Aorta (tissue), 5 donors: Measurements from ENCODE around the gene FAM174A. TPM values are rescaled to one million over a fixed set of nuclear protein-coding genes. Genes with fewer than 3 reads are reported as not detected.

Experiments
- ATAC-seq: fragments of 200-7000 bp; cut with Tn5 transposase; one replicate; pipeline ENCODE4 v1.9.1; 2022; ENCODE audit warnings: moderate library complexity; ENCODE audit not compliant: low FRiP score
- DNase-seq, 2 donors: peaks; one replicate each; pipeline ENCODE4 v3.0.0-alpha.2; 2020
- H3K27ac ChIP-seq, 2 donors: one replicate each; pipeline ENCODE4 v1.5.1; 2013; ENCODE audit warnings: low read length in 2 of 2, mild to moderate bottlenecking in 2 of 2, moderate library complexity in 2 of 2, control low read depth in 1 of 2, inconsistent platforms in 1 of 2, low read depth in 1 of 2
- H3K27me3 ChIP-seq, 2 donors: one replicate each; pipeline ENCODE4 v1.6.1; 2013; ENCODE audit warnings: control low read depth in 1 of 2, low read length in 1 of 2, mild to moderate bottlenecking in 1 of 2, moderate library complexity in 1 of 2; ENCODE audit not compliant: insufficient read depth in 2 of 2, control insufficient read depth in 1 of 2
- H3K36me3 ChIP-seq, 2 donors: one replicate each; pipeline ENCODE4 v1.6.1; 2013; ENCODE audit warnings: control low read depth in 1 of 2, low read length in 1 of 2, mild to moderate bottlenecking in 1 of 2; ENCODE audit not compliant: insufficient read depth in 2 of 2, control insufficient read depth in 1 of 2
- H3K4me1 ChIP-seq, 2 donors: one replicate each; pipeline ENCODE4 v1.6.1; 2013; ENCODE audit warnings: low read length in 2 of 2, control low read depth in 1 of 2, mild to moderate bottlenecking in 1 of 2, moderate library complexity in 1 of 2; ENCODE audit not compliant: insufficient read depth in 2 of 2, control insufficient read depth in 1 of 2
- H3K4me3 ChIP-seq, 2 donors: one replicate each; pipeline ENCODE4 v1.5.1; 2013; ENCODE audit warnings: low read length in 2 of 2, control low read depth in 1 of 2, mild to moderate bottlenecking in 1 of 2
- H3K9me3 ChIP-seq: one replicate; pipeline ENCODE4 v1.6.1; 2013; ENCODE audit warnings: mild to moderate bottlenecking, low read length; ENCODE audit not compliant: control insufficient read depth
- WGBS, 2 donors: extraction: QIAGEN DNeasy Blood & Tissue Kit; methylation state at CpG; one replicate each; pipeline ENCODE4 v1.1.7; 2013; 5-methylcytosine and 5-hydroxymethylcytosine counted together
- intact Hi-C, 2 donors: fragments of 100-400 bp; cut with DNase I; formaldehyde crosslinking; loops; one replicate each; pipeline versions ENCODE4 v1.14.2 to v1.15.0; 2022
- polyA plus RNA-seq, 2 donors: library from polyadenylated mRNA; stranded (reverse); fragments of 200-250 nt; gene quantifications; one replicate each; pipeline ENCODE4 v1.2.3, GENCODE V29; 2013
- total RNA-seq, 2 donors: library from RNA; stranded (reverse); fragmentation: NEBNext Ultra II Directional; extraction: Animal tissue kit (Norgen Biotek cat#: 25700); gene quantifications; one replicate each; pipeline ENCODE4 v1.2.1, GENCODE V29; 2021
- donor health status: healthy with polysubstance abuse.
- donor health status: Bipolar disorder and iron deficiency.
- donor health status: DM: no; HTN: no; CAD: no.
- donor health status: DM: no; HTN: no; CAD: no.
- donor health status: DM: yes; HTN: yes; CAD: no.

FAM174A gene
- total and polyA plus RNA-seq, 4 donors: 11.4 to 23.8 (median 18.8) TPM

DNA sequence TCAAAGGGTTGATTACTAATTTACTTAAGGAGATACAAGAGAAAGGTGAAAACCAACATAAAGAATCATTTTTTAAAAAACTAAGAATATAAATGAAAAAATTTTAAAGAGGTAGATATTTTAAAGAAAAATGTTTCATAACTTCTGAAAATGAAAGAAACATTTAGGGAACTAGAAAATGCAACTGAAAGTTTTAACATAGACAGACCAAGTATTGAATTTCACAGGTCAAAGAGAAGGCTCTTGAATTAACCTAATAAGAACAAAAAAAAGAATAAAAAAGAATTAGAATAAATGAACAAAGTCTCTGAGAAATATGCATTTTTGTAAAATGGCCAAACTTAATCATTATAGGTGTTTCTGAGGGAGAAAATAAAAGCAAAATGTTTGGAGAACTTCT is 16.1 kb upstream of the FAM174A start:
- Histone ChIP-seq H3K4me1 (no peaks in the 10 kb centered on the region), H3K36me3 (no peaks in the 10 kb centered on the region), H3K27me3 (no peaks in the 10 kb centered on the region), H3K27ac (no peak overlapping the region), H3K4me3 (no peak overlapping the region), H3K9me3 (peaks cover 9% of the 10 kb centered on the region)
- intact Hi-C loops: no loop called here
- DNase-seq (no peak), ATAC-seq (no peak)

DNA sequence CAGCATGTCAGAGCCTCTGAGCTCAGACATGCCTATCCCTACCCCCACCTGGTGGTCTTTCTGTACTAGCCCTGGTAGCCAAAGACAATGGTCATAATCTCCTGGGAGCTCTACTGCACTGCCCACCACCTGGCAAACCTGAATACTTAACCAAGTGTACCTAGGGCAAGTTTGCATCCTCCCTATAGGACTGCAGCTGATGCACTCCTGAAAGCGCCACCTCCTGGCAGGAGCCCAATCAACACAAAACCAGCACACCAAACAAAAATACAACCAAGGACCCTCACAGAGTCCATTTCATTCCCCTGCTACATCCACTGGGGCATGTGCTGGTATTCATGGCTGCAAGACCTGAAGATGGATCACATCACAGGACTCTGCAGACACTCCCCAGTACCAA is 14.8 kb upstream of the FAM174A start:
- no peaks in the 10 kb centered on the region for H3K27me3 ChIP-seq
- no peaks in the 10 kb centered on the region for H3K36me3 ChIP-seq
- ATAC-seq: no peak
- H3K4me1 ChIP-seq: no peaks in the 10 kb centered on the region
- intact Hi-C loops: no loop called here
- WGBS, 2 donors: 57 to 65% methylated on average over 1 of the region's 1 CpG
- DNase-seq: no peak
- H3K9me3 ChIP-seq: peaks cover 9% of the 10 kb centered on the region
- no peak overlapping the region for H3K27ac ChIP-seq
- no peak overlapping the region for H3K4me3 ChIP-seq

DNA sequence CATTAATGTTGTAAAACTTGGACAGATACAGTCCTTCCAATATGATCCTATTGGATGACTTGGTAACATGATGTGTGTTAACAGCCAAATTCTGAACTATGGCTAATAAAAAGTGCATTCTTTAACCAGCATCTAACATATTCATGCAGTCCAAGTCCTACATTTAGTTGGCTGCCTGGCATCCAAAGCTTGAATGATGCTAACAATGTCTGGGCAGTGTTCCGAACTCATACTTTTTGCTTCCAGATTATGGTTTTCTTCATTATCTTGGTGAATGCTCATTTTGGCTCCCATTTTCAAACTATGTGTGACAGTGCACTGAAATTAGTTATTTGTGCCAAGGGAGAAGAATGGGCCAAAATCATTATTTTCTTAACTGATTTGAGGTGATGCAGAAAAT is 2.8 kb downstream of the FAM174A start:
- 3 to 5% methylated on average over 1 of the region's 1 CpG for WGBS, 2 donors
- H3K27ac ChIP-seq: no peak overlapping the region
- no peaks in the 10 kb centered on the region for H3K36me3 ChIP-seq
- ATAC-seq (no peak), DNase-seq (no peak)
- no peaks in the 10 kb centered on the region for H3K9me3 ChIP-seq
- H3K4me3 ChIP-seq: no peak overlapping the region
- peaks cover 0 to 6% of the 10 kb centered on the region in 2 donors for H3K4me1 ChIP-seq
- H3K27me3 ChIP-seq: no peaks in the 10 kb centered on the region
- intact Hi-C loops: loop anchor here in 1 of 2 donors (10.0 kb wide), 1 partner anchor 57 kb away; no protein-coding TSS in a partner anchor

DNA sequence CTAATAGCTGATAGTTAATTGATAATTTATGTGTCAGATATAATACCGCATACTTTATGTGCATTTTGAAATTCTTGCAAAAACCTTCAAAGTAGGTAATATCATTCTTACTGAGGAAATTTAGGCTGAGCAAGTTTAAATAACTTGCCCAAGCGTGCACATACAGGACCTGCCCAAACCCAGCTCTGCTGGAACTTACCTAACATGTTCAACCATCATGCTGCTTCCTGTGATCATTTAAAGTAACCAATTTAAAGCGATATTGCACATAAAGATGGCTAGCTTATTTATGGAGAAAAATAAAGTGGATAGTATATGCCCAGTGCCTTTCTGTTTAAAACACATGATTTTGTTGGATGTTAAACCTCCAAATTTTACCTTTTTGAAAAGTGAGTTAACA is 4.3 kb downstream of the FAM174A start:
- H3K4me1 ChIP-seq: peaks cover 0 to 9% of the 10 kb centered on the region in 2 donors
- intact Hi-C loops: loop anchor here in 1 of 2 donors (10.0 kb wide), 1 partner anchor 55 kb away; no protein-coding TSS in a partner anchor
- WGBS, 2 donors: 96 to 97% methylated on average over 3 of the region's 3 CpGs

DNA sequence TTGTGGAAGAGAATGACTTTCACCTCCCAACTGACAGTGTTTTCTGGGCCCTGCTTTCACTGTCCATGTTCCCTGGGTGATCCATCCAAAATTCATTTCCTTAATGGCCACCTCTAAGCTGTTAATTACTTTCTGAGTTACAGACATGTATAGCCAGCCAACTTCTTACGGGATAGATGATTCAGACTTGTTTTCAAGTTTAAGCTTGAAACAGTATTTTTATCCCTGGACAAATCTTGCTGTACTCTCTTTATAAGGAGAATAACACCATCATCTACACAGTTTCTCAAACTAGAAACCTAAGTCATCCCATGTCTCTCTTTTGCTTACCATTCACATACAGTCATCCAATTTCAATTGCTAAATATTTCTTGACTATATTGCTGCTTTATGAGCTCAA is 6.9 kb downstream of the FAM174A start:
- no peak overlapping the region for H3K4me3 ChIP-seq
- no peaks in the 10 kb centered on the region for H3K27me3 ChIP-seq
- peaks cover 0 to 9% of the 10 kb centered on the region in 2 donors for H3K4me1 ChIP-seq
- whole genome bisulfite sequencing, 2 donors: 10 to 21% methylated on average over 1 of the region's 1 CpG
- ATAC-seq (peak; percentile 26), DNase-seq (no peak)
- no peaks in the 10 kb centered on the region for H3K9me3 ChIP-seq
- intact Hi-C loops: no loop called here
- H3K36me3 ChIP-seq: no peaks in the 10 kb centered on the region
- no peak overlapping the region for H3K27ac ChIP-seq

More for the DNA sequence above, 4.3 kb downstream of the FAM174A start:
- Histone ChIP-seq H3K36me3 (no peaks in the 10 kb centered on the region), H3K9me3 (no peaks in the 10 kb centered on the region), H3K27ac (no peak overlapping the region), H3K27me3 (no peaks in the 10 kb centered on the region), H3K4me3 (no peak overlapping the region)
- DNase-seq (no peak), ATAC-seq (no peak)

DNA sequence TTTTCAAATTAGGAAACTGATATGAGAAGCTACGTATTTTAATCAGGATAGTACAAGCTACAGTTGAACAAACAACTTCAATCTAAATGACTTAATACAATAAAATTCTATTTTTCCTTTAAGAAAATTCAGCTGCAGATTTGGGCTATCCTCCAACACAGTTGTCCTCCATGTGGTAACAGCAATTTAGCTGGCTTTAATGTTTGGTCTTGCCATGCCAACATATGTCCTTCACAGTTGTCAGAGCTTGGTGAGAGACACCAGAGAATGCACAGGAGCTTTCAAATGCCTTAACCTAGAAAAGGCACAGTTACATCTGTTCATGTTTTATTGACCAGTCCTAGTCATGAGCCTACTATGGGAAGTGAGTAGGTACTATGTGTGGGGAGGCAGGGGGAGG is 10.8 kb downstream of the FAM174A start:
- H3K36me3 ChIP-seq: no peaks in the 10 kb centered on the region
- no peak overlapping the region for H3K27ac ChIP-seq
- intact Hi-C loops: no loop called here
- no peaks in the 10 kb centered on the region for H3K9me3 ChIP-seq
- H3K4me1 ChIP-seq: peaks cover 0 to 11% of the 10 kb centered on the region in 2 donors
- H3K4me3 ChIP-seq: no peak overlapping the region
- ATAC-seq: no peak
- H3K27me3 ChIP-seq: no peaks in the 10 kb centered on the region
- DNase-seq: no peak
- 86 to 94% methylated on average over 1 of the region's 1 CpG for WGBS, 2 donors

DNA sequence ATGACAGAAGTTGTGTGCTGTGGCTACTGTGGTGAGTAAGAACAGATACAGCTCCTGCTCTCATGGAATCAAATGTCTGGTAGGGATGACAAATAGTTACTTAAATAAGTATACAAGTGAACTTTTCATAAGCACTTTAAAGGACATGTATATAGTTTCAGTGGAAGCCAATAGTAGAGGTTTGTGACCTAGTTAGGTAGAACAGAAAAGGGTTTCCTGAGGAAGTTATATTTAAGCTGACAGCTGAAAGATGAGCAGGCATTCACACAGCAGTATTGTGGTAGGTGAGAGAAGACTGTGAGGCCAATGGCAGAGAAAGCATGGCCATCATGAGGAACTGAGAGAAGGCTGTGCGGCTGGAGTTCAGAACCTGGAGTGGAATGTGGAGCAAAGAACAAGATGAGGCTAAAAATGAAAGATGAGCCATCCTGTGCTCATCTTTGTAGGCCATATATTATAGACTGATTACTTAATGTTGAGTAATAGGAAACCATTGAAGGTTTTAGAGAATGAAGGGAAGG is 15.4 kb downstream of the FAM174A start:
- intact Hi-C loops: no loop called here
- ATAC-seq (no peak), DNase-seq (no peak)
- Histone ChIP-seq H3K9me3 (no peaks in the 10 kb centered on the region), H3K27ac (no peak overlapping the region), H3K27me3 (no peaks in the 10 kb centered on the region), H3K4me1 (peaks cover 0 to 2% of the 10 kb centered on the region in 2 donors), H3K36me3 (no peaks in the 10 kb centered on the region), H3K4me3 (no peak overlapping the region)
- 97% methylated on average over 1 of the region's 1 CpG for WGBS, 2 donors

DNA sequence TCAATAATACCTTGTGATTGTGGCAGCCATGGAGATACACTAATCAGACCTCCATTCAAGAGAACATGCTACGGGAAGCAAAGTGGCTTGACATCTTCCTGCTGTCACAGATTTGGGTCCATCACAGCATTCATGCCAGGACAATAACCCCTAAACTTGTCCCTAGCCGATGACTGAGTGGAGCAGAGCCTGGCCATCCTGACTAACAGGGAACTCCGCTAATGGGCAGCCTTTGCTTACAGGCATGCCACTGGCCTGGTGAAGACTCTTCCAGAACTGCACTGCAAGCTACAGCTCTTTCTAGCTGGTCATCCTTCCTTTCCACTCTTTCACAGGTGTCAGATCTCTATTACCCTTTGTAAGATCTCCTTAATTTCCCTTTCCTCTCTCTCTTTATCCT is 16.0 kb downstream of the FAM174A start:
- intact Hi-C loops: no loop called here
- Histone ChIP-seq H3K27me3 (no peaks in the 10 kb centered on the region), H3K4me3 (no peak overlapping the region), H3K9me3 (no peaks in the 10 kb centered on the region), H3K27ac (no peak overlapping the region), H3K4me1 (peaks cover 0 to 2% of the 10 kb centered on the region in 2 donors), H3K36me3 (no peaks in the 10 kb centered on the region)
- DNase-seq (no peak), ATAC-seq (no peak)
- 96 to 97% methylated on average over 3 of the region's 3 CpGs for WGBS, 2 donors

DNA sequence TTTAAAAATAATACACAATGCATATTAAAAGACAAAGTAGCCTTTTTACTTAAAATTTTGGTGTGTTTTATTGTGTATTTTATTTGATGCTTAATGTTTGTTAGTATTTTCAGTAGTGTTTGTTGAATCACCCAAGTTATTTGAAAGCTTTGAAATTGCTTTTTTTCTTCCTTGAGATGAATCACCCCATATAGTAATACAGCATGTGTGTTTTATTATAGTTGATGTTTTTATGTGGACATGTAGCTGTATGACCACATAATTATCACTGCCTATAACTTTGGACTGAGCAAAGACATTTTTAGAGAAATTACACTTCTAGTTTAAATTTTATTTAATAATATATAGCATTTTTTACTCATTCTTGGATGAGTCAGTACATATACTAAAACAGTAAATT is 18.0 kb downstream of the FAM174A start:
- Histone ChIP-seq H3K9me3 (no peaks in the 10 kb centered on the region), H3K4me1 (no peaks in the 10 kb centered on the region), H3K4me3 (no peak overlapping the region), H3K36me3 (no peaks in the 10 kb centered on the region), H3K27me3 (no peaks in the 10 kb centered on the region), H3K27ac (no peak overlapping the region)
- DNase-seq (no peak), ATAC-seq (no peak)
- intact Hi-C loops: no loop called here
